GM18508 (cell line): ENCODE measurements around the gene ERCC4.

ENCODE experiments used
- ATAC-seq: cut with Tn5 transposase; IDR thresholded peaks from one replicate; pipeline ENCODE4 v1.9.1; 2021; ENCODE audit warnings: moderate number of reproducible peaks; ENCODE audit not compliant: insufficient read depth, unreplicated experiment

The ERCC4 gene

DNA sequence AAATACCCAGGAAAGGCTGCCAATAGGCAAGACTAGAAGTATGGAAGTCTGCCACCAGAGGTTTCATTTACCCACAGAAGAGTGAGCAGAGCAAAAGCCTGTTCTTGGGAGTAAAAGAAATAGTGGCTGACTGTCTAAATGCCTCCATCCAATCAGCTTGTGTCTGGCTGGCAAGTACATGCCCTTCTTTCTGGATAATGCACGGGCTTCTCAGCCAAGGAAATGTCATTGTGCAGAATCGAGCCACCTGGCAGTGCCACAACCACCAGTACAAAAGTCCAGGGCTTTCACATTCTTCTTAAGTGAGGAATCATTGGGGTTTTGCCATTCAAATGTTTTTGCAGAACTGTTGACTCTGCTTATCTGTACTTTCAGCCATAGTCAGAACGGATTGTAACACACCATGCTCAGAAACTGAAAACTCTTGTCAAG is 10.1 kb upstream of the ERCC4 start:
- ATAC-seq, result no peak

DNA sequence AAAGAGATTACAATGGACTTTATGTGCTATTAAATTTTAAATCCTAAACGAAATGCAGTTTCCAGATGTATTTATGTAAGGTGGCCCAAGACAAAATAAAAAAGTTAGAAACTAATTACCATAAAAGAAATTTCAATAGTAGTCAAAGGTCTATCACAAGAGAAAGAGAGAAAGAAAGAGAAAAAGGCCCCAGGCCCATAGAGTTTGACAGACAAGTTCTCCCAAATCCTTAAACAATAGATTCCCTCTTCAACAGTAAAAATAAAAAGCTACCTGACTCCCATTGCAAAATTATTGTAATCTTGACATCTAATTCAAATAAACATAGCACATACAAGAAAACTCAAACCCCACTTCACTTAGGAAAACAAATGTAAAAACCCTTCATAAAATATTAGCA is 8.6 kb upstream of the ERCC4 start:
- no peak for ATAC-seq

DNA sequence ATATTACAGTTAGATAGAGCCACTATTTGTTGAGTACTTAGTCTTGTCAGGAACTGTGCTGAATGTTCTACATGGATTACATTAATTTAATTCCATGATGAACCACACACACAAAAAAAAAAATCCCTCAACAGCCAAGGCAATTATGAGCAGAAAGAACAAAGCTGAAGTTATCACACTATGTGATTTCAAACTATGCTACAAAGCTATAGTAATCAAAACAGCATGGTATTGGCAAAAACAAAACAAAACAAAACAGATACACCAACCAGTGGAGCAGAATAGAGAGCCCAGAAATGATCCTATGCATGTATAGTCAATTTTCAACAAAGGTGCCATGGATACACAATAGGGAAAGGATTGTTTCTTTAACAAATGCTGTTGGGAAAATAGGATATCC is 8.1 kb upstream of the ERCC4 start:
- ATAC-seq, result no peak

DNA sequence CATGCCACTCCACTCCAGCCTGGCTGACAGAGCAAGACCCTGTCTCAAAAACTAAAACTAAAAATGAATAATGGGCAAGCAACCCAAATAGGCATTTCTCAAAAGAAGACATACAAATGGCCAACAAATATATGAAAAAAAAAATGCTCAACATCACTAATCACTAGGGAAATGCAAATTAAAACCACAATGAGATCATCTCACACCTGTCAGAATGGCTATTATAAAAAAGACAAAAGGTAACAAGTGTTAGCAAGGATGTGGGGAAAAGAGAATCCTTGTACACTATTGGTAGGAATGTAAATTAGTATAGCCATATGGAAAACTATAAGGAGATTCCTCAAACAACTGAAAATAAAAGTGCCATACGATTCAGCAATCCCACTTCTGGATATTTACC is 7.1 kb upstream of the ERCC4 start:
- no peak for ATAC-seq

DNA sequence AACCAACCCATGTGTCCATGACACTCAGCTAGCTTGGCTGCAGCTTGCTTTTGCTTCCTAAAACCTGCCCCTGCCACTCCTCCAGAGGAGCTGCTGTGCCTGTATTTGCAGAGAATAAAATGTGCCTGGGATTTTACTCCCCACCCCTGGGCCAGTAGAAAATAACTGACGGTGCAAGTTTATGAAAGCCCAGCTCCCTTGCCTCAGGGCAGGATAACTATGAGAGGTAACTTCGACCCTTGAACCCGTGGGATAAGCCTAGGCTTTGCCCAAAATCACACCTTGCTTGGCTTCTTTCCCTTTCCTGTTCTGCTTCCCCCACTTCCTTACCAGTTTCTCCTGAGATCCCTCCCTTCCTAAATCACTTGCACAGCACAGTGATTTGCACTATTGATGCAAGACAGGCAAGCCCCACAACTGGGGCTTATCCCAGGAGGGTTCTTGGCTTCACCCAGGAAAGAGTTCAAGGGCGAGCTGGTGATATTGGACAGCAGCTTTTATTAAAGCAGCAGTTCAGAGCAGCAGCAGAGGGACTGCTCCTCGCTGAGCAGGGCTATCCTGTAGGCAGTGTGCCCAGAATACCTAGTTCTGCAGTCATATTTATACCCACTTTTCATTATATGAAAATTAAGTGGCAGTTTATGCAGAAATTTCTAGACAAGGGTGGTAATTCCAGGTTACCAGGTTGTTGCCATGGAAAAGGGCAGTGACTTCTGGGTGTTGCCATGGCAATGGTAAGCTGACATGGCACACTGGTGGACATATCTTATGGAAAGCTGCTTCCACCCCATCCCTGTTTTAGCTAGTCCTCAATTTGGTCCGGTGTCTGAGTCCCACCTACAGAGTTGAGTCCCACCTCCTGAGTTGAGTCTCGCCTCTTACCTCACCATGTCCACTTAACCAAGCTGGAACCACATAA is 6.3 kb upstream of the ERCC4 start:
- ATAC-seq, result no peak

DNA sequence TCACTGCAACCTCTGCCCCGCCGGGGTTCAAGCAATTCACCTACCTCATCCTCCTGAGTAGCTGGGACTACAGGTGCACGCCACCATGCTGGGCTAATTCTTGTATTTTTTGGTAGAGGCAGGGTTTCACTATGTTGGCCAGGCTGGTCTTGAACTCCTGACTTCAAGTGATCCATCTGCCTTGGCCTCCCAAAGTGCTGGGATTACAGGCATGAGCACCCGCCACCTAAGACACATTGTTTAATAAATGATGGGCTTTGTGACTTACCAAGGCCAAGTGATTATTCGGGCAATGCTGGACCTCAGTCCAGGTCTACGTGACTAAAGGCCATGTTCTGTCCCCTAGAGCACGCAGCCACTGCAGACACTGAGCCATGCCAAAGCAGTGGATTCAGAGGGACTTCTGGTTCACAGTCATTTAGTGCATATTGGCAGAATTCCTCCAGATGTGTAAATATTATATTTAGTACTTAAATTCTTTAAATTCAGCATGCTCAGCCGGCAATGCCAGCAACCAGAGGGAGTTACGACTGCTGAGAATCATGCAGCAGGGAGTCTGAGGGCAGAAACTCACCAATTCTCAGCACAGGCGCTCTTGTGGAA is 4.8 kb upstream of the ERCC4 start:
- ATAC-seq, result no peak

DNA sequence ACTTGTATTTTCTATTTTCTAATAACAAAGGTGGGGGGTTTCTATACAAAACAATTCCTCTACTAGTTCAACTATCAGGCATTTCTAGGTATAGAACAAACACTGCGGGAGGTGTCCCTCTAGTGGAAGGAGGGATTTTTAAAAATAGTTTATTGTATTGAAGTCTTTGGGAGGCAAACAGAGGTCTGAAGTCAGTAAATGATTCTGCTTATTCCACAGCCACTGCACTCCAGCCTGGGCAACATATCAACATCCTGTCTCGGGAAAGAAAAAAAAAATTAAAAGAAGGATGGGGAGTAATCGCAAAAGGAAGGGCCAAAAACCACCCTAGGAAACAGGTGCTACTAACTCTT is 648 bp upstream of the ERCC4 start:
- no peak for ATAC-seq

DNA sequence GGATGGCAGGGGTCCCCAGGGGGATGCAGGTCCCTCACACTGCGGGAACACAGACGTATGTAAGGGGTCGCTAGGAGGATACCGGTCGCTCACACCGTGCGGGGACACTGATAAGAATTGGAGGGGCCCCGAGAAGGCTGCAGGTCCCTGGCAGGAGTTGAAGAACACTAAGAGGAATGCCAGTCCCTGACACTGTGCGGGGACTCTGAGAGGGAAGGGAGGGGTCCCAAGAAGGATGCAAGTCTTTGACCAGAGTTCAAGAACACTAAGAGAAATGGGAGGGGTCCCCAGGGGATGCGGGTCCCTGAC is 510 bp downstream of the ERCC4 start:
- no peak for ATAC-seq

DNA sequence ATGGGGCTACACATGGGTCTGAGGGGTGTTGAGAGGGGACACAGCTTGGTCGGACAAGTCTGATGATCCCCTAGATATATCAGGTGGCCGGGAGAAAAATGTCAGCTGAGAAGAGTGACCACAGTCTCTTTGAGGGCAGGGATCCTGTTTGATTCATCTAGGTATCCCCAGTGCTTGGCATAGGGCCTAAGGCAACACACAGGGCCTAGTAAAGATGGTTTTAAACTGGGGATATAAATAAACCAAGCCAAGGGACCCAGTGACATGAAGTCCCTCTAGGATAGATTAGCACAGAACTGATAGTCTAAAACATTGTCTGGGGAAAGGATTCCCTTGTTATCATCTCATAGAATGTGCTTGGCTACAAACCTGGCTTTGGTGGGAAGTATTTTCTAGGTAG is 1.4 kb downstream of the ERCC4 start:
- no peak for ATAC-seq

DNA sequence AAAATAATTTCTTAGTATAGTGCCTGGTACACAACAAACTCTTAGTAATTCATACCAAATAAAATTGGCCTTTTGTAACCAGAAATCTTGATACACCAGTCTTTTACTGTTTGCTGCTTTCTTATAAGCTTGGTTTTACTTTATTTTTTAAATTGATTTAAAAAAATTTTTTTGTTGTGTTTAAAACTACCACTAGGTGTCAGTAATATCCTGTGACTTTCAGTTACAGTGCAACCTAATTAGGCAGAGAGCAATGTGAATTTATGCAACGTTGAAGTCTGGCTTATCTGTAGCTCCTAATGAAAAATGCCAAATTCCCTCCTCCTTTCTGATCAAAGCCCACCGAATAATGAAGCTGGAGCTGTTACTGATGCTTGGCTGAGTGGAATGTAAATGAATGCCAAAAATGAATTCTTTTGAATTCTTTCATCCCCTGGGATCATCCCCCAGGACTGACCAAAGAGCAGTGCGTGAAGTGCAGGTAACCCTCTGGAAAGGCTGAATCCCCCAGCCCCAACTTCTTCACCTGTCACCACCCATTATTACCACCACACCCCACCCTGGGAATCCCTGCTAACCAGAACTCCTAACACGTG is 3.8 kb downstream of the ERCC4 start:
- ATAC-seq, result no peak

DNA sequence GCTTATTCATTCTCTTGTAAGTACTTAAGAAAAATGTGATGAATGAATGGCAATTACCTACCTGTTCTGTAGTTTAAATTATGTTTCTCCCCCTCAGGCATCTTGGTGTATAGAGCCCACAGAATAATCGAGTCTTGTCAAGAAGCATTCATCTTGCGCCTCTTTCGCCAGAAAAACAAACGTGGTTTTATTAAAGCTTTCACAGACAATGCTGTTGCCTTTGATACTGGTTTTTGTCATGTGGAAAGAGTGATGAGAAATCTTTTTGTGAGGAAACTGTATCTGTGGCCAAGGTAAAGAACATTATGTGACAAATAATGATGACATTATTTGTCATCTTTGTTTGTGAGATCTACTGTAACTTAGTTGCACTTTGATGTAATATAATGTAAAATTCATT is 6.5 kb downstream of the ERCC4 start:
- no peak for ATAC-seq

DNA sequence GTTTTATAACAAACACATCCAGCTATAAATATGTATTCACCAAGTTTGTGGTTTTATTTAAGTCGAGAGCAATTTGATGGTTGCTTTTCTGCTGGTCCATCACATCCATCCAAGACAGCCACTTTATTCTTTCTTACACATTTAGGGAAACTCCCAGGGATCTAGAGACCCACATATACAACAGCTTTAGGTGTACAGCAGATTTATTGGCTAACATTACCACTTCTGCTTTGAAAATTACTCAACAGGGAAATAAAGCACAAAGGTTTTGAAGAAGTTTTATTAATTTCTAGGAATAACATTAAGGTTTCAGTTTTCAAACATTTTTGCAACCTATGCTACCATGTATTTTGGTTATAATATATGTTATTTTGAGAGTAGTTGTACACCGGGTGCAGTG is 6.9 kb downstream of the ERCC4 start:
- no peak for ATAC-seq

DNA sequence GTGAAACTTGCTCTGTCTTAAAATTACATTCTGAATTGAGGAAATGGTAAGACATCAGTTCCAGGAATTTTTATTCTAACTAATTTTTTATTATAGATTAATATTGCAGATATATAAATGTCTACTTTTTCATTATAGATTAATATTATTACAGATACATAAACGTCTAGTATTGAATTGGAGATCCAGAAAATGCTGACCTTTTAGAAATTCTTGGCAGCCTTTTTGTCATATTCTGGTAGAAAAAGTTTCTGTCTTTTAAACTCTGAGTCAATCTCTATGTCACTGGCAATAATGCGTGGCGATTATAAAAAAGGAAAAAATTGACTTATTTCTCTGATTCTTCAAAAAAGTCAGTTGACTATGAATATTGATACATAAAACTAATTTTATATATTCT is 8.7 kb downstream of the ERCC4 start:
- ATAC-seq, result no peak

DNA sequence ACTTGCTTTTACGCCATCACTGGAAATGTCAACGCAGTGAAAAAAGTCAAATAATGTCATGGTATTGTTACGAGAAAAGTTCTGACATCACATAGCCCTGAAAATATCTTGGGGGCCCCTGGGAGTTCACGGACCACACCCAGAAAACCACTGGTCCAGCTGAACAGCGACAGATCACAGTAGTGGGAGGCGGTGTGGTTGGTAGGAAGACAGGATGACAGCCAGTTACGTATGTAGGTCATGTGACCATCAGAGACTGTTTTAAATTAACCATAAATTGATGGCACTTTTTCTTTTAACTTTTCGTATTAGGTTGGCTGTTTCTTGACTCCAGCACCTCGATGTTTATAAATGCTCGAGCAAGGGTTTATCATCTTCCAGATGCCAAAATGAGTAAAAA is 11.9 kb downstream of the ERCC4 start:
- ATAC-seq, result no peak

DNA sequence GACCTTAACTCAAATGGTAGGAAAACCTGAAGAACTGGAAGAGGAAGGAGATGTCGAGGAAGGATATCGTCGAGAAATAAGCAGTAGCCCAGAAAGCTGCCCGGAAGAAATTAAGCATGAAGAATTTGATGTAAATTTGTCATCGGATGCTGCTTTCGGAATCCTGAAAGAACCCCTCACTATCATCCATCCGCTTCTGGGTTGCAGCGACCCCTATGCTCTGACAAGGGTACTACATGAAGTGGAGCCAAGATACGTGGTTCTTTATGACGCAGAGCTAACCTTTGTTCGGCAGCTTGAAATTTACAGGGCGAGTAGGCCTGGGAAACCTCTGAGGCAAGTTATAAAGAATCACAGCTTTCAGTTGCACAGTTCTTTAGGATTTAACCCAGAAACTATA is 15.5 kb downstream of the ERCC4 start:
- ATAC-seq, result no peak

DNA sequence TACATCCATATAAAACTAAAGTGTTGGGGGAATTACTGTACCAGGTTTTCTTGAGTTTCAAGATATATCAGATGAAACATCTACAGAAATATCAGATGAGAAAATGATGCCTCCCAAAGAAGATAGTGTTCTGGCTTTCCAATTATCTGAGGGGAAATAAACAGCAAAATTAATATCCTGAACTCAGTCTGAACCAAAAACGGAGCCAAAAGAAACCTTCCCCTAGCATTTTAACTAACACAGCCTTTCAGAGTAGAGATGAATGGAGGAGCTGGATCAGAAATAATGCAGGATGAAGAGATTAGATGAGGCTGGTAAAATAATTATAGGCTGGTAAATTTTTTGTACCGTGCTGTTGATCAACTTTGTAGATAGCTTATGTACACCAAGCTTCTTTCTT is 16.2 kb downstream of the ERCC4 start:
- no peak for ATAC-seq

DNA sequence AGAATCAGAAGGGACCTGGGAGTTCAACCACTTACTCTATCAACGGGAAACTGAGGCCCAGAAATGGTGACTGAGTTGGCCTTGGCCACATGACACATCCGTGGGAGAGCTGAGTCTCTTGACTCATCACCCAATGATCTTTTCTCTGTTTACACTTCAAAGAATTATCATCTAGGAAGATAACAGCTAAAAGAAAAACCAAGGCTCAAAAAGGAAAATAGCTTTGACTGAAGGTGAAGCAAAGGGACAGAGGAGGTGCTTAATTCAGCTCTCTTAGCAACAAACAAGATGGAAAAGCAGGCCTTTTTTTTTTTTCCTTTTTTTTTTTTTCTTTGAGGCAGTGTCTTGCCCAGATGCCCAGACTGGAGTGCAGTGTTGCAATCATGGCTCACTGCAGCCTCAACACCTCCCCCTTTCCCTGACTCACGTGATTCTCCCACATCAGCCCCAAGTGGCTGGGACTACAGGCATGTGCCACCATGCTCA is 16.7 kb downstream of the ERCC4 start:
- no peak for ATAC-seq

DNA sequence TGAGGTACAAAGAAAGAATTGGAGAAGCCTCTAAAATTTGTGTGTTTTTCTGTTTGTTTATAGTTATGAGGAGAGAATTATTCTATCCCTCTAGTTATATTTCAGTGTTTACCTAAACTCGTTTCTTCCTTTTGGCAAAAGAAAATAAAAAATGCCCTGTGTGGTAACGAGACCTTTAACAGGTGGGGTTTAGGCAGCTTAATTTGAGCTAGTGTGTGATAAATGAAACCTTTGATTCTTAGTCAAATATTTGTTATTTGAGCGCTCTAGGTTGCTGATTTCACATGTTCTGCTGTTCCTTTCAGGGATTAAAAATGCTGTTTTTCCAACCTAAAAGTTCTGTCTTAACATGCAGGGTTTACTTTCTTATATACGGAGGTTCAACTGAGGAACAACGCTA is 17.5 kb downstream of the ERCC4 start:
- ATAC-seq, result no peak

DNA sequence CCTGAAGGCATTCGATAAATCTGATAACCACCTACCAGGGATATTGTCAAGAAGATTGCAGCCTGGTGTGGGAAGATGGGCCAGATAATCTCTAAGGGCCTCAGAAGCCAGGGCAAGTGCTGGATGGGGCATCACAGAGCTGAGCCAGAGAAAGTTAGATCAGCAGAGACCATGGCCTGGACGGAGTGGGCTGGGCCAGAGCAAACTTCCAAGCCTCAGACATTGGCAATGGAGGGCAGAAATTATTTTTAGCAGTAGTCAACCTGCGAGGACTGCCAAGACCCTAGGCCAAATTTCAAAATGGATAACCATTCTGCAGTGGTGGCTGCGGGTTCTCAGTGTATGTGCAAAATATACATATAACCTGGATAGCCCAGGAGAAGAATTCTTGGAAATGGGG is 18.5 kb downstream of the ERCC4 start:
- no peak for ATAC-seq

DNA sequence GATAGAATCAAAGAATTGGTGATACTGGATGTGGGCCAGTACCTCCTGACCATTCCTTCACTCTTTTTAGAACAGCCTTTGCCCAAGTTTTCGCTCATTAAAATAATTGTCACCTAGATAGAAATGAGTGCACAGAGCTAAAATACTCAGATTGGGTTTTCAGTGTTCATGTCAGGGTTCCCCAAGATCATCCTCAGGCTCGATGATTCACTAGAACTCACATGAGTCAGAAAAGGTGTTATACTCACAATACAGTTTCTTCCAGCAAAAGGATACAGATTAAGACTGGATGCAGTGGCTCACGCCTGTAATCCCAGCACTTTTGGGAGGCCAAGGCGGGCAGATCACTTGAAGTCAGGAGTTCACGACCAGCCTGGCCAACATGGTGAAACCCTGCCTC is 19.9 kb downstream of the ERCC4 start:
- ATAC-seq, result no peak

DNA sequence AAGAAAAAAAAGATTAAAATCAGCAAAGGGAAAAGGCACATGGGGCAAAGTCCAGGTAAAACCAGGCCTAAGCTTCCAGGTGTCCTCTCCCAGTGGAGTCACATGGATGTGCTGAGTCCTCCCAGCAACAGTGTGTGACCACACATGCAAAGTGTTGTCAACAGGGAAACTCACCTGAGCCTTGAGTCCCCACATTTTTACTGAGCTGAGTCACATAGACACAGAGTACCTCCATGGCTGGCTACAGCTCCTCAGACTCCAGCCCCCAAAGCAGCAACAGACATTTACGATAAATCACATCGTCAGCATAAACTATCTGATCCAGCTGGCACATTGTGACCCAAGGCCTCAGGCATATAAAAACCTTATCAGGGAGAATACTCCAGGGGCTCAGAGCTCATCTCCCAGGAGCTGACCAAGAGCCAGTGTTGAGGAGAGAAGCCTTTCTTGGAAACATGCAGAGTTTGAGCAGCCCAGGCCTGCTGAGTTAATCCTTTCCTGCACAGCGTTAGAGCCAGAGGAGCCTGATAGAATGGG is 20.5 kb downstream of the ERCC4 start:
- no peak for ATAC-seq
